GM19395 (cell line): ENCODE data around the gene HIP1R.

ENCODE experiments used
- ATAC-seq: cut with Tn5 transposase; IDR thresholded peaks from one replicate; pipeline ENCODE4 v1.9.1; 2021; ENCODE audit warnings: mild to moderate bottlenecking, moderate library complexity; ENCODE audit not compliant: unreplicated experiment

Gene HIP1R

DNA sequence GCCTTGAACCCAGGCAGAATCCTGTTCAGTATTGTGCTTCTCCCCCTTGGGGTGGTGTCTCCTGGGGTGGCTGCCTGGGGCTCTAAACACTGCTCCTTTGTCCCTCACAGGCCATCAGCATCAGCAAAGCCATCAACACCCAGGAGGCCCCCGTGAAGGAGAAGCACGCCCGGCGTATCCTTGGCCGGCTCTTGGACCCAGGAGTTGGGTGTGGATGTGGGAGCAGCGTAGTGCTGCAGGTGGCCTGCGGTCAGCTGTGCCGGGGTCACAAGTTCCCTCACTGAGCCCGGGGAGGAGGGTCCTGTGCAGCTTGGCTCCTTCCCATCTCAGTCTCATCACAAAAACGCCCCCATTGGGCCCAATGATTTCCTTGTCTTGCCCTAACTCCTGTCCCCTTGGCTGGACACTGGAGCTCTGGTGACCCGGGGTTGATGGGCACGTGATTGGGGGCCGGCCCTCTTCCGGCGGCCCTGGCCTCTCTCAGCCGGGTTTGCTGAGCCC is 12.7 kb downstream of the HIP1R start:
- ATAC-seq = no peak

DNA sequence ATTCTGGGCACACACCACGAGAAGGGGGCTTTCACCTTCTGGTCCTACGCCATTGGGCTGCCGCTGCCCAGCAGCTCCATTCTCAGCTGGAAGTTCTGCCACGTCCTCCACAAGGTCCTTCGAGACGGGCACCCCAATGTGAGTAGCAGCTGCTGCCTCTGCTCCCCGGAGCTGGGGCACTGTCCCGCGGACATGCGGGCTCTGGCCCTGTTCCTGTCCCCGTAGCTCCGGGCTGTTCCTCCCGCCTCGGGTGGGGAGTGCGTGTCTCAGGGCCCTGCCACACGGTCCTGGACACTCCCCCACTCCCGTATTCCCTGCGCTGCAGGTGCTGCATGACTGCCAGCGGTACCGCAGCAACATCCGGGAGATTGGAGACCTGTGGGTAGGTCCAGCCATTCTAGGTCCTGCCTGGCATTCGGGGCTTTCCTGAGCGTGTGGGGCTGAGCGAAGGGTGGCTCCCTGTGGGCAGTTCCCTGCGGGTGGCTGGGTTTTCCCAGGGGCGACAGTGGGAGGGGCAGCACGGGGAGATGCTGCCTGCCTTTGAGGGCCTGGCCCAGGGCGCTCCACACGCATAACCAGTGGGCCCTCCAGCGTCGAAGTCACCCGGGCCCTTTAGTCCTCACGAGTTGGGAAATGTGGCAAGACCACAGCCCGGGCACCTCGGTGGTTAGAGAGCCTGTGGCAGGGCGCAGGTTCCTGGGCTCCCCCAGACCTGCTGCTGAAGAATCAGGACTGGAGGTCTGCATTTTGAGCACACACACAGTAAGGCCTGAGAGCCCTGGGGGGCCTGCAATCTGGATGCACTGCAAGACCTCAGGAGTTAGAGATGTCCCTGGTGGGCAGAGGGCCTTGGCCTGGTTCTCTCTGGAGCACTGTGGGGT is 13.5 kb downstream of the HIP1R start:
- no peak for ATAC-seq

DNA sequence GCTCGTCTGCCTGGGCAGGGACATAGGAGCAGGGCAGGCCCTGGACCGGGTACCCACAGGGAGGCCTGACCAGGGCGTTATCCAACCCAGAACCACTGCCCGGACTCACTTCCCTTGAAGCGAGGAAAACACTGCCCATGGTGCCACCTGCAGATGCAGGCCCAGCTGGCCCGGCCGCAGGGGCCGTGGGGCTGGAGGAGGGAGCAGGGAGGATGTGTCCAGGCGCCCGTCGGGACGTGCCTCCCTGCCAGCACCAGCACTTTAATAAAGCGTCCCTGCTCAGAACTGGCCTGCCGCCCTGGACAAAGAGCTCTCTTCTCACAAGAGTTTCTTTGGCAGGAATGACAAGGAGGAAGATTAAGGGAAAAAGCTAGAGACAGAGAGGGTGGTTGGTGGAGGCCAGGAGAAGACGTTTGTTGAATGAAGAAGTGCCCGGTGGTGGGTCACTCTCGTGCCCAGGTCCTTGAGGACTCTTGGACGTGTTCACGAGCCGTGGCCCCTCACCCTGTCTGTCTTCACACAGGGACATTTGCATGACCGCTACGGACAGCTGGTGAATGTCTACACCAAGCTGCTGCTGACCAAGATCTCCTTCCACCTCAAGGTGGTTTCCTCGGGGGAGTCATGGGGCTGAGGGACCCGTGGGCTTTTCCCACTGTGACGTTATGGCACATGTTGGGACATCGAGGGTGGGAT is 14.2 kb downstream of the HIP1R start:
- ATAC-seq = no peak

DNA sequence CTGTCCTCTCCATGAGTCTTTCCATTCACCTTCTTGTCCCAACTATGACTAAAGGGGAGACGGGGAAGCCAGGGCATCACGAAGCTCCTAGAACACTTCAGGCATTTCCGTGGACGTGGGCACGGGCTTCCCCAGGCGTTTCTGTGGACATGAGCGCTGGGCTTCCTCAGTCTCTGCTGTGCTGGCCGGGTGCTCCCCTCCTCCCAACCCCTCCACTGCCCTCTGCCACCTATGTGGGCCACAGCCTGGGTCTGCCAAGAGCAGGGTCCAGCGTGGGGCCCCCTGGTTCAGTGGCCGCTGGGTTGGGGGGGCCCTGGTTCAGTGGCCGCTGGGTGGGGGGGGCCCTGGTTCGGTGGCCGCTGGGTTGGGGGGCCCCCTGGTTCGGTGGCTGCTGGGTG is 14.8 kb downstream of the HIP1R start:
- ATAC-seq = no peak

DNA sequence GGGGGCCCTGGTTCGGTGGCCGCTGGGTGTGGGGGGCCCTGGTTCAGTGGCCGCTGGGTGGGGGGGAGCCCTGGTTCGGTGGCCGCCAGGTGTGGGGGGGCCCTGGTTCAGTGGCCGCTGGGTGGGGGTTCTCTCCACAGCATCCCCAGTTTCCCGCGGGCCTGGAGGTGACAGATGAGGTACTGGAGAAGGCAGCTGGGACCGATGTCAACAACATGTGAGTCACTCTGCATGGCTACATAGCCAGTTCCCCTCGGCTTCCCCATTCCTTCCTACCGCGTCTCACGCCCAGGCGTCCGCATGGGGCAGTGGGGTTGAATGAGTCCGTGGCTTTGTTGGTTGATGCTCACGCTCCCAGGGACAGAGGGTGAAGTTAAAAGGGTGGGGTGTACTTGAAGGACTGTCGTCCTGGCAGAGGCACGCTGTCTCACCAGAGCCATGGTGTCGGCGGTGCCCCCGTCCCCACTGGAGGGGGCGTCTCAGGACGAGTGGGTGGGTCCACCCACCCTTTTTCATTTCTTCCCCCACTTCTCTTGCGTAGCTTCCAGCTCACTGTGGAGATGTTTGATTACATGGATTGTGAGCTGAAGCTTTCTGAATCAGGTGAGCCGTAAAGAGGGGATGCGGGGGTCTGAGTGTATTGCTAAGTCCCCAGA is 15.6 kb downstream of the HIP1R start:
- ATAC-seq = no peak

DNA sequence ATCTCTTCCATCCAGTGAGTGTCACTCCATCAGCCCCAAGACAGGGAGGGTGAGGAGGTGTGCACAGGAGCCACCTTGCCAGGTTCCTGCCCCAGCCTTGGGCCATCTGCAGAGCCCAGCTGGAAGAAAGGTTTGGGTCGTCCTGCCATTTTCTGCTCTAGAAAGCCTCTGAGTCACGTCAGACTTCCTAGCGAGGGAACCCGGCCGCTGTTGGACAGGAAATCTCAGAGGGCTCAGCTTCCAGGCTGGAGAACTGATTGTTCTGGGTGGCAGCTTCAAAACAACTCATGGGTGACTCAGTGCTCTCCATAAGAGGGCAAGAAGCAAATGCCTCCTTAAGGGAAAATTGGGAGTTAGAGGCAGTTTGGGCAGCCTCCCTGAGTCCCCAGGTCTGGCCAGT is 16.6 kb downstream of the HIP1R start:
- no peak for ATAC-seq

DNA sequence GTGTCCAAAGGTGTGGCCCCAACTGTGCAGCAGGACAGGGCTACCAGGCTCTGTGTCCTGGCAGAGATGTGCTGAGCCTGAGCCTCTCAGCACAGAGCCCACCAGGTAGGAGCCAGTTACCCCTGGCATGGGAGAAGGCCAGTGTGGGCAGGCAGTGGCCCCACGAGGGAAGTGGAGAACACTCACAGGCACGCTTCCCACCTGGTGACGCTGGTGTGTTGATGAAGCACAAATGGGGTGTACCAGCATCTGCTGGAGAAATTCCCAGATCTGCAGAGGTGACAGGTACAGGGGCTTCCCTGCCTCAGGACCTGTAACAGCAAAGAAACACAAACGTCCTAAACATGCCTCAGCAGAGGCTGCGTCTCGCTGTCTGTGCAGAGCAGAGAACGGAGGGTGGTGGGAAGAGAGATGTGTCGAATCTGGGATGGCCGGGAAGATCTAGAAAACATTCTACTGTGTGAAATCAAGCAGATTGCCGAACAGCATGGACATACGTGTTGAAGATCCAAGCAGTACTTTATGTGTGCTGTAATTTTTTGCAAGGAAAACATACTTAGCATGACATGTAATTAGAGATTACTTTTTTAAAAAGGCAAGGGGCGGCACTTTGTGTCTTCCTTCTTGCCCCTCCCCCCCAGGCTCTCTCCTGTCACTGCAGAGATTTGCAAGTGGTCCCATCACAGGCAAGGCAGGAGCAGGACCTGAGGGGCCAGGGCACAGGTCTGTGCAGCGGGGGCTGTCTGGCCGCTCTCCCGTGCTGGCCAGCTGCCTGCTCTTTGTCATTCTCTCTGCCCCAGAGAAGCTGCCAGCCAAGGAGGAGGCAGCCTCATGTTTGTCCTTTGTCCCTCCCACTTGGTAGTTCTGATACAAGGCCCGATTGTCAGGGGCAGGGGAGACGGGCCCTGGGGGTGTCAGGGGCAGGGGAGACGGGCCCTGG is 17.3 kb downstream of the HIP1R start:
- no peak for ATAC-seq

DNA sequence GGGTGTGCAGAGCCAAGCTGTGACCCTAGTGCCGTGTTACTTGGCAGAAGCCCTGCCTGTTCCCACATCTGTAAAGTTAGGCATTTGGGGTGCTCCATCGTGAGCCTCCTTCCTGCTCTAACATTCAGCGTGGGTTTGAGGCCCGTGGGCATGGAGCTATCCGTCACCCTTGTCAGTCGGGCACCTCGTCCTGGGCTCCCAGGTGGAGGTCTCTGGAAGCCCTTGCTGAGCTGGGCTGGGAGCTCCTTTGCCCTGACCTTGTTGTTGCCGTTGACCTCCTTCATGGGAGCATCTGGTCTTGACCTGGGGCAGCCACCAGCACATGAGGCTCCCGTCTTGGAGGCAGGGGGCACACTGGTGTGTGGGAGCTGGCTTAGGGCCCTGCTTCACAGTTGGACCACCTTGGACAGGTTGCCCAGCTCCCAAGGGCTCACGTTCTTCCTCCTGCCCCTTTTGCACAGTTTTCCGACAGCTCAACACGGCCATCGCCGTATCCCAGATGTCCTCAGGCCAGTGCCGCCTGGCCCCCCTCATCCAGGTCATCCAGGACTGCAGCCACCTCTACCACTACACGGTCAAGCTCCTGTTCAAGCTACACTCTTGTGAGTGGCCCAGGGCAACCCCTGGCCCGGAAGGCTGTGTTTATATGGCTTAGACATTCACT is 18.5 kb downstream of the HIP1R start:
- ATAC-seq = no peak

DNA sequence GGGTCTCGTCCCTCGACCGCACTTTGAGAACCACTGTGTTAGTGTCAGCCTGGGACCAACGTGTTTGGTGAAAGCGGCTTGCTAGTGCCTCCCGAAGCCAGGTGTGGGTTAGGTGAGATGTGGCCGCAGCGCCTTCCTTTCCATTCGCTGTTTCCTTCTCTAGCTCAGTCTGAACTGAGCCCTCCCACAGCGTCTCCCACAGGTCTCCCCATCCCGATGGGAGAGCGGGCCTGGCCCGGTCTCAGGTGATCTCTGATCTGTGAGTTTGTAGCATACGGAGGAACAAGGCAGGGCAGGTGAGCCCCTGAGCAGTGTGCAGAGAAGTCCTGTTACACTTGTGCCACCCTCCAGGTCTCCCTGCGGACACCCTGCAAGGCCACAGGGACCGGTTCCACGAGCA is 19.3 kb downstream of the HIP1R start:
- ATAC-seq = no peak

DNA sequence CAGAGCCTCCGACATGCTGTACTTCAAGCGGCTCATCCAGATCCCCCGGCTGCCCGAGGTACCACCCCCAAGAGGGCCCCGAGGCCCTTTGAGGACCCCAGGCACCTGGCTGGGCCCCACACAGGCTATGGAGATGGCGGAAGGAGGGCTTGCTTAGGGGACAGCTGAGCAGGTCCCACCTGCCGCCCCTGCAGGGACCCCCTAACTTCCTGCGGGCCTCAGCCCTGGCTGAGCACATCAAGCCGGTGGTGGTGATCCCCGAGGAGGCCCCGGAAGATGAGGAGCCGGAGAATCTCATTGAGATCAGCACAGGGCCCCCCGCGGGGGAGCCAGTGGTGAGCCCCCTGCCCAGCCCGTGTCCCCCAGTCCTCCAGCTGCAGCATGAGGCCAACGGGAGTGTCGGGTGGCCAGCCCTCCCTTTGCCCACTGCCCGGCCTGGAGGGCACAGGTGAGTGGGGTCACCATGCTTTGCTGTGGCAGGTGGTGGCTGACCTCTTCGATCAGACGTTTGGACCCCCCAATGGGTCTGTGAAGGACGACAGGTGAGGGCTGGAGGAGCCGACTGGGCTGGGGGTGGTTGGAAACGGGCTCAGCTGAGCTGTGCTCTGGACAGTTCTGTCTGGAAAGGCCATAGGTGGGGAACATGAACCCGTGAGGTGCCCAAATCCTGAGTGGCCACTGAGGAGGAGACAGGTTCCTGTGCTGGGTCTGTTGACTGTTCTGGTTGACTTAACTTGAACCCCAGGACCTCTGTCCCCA is 20.0 kb downstream of the HIP1R start:
- no peak for ATAC-seq

DNA sequence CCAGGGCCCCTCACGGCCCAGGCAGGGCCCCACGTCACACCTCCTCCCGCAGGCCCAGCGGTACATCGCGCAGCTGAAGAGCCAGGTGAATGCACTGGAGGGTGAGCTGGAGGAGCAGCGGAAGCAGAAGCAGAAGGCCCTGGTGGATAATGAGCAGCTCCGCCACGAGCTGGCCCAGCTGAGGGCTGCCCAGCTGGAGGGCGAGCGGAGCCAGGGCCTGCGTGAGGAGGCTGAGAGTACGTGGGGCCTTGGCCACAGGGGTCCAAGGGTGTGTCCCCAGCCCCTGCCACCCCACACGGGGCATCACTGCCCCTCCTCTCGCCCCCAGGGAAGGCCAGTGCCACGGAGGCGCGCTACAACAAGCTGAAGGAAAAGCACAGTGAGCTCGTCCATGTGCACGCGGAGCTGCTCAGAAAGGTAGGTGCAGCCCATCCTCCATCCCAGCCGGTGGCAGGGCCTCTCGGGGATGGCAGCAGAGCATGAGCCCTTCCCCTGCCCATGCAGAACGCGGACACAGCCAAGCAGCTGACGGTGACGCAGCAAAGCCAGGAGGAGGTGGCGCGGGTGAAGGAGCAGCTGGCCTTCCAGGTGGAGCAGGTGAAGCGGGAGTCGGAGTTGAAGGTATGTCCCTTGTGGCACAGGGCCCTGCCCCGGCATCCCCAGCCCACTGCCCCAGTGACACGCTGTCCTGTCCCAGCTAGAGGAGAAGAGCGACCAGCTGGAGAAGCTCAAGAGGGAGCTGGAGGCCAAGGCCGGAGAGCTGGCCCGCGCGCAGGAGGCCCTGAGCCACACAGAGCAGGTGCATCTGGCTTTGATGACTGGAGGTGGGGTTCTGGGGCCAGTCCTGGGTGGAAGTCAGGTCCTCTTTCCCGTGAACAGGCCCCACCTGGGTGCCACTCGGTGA is 20.9 kb downstream of the HIP1R start:
- ATAC-seq = no peak

DNA sequence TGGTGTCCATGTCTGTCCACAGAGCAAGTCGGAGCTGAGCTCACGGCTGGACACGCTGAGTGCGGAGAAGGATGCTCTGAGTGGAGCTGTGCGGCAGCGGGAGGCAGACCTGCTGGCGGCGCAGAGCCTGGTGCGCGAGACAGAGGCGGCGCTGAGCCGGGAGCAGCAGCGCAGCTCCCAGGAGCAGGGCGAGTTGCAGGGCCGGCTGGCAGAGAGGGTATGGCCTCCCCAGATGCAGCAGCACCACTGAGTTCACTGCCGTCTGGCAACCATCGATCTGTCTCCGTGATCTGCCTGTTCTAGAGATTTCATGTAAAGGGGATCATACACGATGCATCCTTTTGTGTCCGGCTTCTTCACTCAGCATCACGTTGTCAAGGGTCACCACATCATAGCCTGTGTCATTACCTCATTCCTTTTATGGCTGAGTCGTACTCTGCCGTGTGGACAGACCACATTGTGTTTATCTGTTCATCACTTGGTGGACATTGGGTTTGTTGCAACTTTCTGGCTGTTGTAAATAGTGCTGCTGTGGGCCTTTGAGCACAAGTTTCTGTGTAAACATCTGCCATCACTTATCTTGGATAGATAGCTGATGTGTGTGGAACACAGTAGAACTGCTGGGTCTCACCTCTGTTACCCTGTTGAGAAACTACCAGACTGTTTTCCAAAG is 21.9 kb downstream of the HIP1R start:
- no peak for ATAC-seq

DNA sequence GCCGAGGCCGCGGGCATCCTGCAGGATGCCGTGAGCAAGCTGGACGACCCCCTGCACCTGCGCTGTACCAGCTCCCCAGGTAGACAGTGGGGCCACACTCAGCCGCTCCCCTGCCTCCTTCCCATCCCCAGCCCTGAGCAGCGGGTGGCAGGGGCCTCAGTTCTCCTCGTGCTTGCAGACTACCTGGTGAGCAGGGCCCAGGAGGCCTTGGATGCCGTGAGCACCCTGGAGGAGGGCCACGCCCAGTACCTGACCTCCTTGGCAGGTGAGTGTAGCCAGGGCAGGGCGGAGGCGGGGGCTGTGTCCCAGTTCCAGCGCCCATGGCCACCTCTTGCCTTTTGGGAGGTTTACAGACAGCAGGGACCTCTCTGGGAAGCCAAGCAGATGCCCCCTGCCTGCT is 22.9 kb downstream of the HIP1R start:
- no peak for ATAC-seq

DNA sequence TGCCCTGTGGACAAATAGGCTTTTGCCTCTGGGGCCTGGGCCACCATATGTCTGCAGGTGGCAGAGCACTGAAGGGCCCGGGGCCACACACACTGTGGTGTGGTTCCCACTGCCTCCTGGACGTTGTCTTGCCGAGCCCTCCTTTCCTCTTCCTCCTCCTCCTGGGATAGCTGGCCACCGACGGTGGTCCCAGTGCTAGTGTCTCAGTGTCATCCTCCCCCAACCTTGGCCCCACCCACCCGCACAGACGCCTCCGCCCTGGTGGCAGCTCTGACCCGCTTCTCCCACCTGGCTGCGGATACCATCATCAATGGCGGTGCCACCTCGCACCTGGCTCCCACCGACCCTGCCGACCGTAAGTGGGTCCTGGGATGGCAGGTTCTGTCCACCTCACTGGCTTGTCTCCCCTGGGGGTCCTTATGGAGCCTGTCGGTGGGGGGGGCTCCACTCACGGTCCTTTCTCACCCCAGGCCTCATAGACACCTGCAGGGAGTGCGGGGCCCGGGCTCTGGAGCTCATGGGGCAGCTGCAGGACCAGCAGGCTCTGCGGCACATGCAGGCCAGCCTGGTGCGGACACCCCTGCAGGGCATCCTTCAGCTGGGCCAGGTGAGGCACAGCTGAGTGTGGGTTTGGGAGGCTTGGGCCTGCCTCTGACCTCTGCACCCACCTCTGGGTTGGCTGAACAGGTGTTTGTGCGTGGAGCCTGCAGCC is 23.5 kb downstream of the HIP1R start:
- ATAC-seq = no peak

DNA sequence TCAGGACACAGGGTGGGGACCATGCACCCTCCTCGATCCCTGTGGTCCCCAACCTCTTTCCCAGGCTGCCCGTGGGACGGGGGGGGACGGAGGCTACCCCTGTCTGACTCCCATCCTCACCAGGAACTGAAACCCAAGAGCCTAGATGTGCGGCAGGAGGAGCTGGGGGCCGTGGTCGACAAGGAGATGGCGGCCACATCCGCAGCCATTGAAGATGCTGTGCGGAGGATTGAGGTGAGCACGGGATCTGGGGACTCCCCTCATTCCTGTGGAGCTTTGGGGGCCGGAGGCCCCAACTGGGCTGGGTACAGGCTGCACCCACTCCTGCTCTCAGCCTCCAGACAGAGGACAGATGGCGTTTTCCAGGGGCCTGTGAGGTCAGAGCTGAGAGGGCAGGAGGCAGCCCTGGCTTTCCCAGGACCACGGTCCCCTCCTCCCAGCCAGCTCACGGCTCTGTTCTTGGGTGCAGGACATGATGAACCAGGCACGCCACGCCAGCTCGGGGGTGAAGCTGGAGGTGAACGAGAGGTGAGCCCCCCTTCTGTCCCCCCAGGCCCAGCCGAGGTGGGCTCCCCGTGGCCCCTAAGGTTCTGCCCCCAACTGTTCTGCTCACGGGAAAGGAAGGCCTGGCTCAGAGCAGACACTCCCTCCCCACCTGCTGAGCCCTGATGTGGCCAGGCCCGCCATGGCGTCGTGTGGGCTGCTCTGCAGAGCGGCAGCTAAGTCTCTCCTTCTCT is 24.2 kb downstream of the HIP1R start:
- ATAC-seq = no peak

DNA sequence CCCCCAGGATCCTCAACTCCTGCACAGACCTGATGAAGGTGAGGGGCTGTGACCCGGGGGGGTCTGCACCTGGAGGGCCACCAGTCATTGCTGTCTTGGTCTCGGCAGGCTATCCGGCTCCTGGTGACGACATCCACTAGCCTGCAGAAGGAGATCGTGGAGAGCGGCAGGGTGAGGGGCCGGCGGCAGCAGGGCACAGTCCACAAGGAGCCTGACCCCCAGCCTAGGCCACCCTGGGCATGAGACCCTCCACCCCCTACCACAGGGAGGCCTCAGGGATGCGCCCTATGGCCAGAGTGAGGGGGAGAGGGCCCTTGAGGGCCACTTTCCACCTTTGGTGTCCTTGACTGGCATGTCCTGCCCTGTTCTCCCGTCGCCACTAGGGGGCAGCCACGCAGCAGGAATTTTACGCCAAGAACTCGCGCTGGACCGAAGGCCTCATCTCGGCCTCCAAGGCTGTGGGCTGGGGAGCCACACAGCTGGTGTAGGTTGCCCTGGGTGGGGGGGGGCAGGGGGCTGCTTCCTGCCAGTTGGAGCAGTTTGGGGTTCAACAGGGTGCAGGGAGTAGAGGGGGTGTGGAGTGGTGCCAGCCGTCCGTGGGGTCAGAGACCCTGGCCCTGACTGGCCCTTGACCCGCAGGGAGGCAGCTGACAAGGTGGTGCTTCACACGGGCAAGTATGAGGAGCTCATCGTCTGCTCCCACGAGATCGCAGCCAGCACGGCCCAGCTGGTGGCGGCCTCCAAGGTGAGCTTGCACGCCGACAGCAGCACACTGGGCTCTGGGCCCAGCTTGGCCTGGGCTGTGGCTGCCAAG is 25.0 kb downstream of the HIP1R start:
- ATAC-seq = peak; percentile 63
